AG20443 (cell line): ENCODE results near the gene EPC2.

ENCODE experiments used
- DNase-seq: peaks from one replicate; pipeline ENCODE4 v3.0.0; 2012; ENCODE audit warnings: low spot score, mixed read lengths

The EPC2 gene, protein sequence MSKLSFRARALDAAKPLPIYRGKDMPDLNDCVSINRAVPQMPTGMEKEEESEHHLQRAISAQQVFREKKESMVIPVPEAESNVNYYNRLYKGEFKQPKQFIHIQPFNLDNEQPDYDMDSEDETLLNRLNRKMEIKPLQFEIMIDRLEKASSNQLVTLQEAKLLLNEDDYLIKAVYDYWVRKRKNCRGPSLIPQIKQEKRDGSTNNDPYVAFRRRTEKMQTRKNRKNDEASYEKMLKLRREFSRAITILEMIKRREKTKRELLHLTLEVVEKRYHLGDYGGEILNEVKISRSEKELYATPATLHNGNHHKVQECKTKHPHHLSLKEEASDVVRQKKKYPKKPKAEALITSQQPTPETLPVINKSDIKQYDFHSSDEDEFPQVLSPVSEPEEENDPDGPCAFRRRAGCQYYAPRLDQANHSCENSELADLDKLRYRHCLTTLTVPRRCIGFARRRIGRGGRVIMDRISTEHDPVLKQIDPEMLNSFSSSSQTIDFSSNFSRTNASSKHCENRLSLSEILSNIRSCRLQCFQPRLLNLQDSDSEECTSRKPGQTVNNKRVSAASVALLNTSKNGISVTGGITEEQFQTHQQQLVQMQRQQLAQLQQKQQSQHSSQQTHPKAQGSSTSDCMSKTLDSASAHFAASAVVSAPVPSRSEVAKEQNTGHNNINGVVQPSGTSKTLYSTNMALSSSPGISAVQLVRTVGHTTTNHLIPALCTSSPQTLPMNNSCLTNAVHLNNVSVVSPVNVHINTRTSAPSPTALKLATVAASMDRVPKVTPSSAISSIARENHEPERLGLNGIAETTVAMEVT

GRCh38 chr2:148643998-148644882, at the start of gene EPC2:
TSS of gene EPC2 (plus strand) at chr2:148644751. CDS start at chr2:148645018, 267 bp downstream.
- peak; percentile 93 for DNase-seq

- no peak for DNase-seq
These were observed 48.5 kb upstream of the EPC2 start for GRCh38 chr2:148596018-148596417.

DNA sequence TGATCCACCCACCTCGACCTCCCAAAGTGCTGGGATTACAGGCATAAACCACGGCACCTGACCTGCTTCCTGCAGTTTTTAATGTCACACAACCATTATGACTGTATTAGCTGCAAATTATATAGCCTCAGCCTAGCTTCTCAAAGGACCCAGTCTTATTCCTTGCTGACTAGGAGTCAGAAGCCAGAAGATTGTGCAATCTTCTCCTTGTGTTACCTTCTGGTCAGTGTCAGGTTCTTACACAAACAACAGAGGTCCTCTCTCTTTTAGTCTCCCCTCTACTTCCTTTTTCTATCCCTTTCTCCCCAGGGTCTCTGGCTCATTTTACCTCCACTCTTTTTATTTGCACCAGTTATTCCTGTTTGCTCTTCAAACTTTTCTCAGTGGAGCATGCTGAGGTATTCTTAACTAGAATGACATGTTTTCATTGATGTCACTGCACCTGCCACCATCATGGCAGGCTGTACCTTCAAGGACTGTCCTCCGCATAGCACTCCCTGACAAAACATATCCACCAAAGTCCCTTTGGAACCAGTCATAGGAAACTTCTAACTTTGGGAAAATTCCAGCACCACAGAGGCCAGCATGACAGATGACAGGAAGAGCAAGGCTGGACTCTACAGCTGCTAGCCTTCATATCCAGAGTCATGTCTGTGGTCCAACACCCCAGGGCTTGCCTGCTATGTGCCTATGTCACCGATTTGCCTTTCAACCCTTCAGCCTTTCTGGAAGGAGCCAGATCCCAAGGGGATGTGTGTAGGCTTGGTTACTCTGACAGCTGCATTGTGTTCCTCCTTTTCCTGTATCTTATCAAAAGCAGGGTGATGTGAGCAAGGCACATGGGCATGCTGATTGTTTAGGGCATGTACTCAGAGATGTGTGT, 45.2 kb upstream of the EPC2 start:
- no peak for DNase-seq

GRCh38 chr2:148602885-148603561, 41.5 kb upstream of the EPC2 start:
- no peak for DNase-seq

GRCh38 chr2:148603562-148603920, 41.0 kb upstream of the EPC2 start:
- DNase-seq: no peak

DNA sequence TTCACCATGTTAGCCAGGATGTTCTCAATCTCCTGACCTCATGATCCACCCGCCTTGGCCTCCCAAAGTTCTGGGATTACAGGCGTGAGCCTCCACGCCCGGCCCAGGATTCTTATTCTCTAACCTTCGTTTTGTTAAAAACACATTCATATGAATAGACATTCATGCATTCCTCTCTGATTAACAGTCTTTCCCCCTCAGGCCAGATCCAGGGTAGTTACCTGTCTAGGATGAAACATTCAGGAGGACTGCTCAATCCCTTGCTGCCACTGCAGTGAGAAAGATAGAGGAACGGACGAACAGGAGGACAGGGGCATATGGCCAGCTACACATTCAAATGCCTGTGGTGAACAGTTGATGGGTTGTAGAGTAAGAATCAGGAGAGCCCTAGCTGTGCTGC, 39.6 kb upstream of the EPC2 start:
- DNase-seq: no peak

GRCh38 chr2:148607566-148607965, 37.0 kb upstream of the EPC2 start:
- no peak for DNase-seq

DNA sequence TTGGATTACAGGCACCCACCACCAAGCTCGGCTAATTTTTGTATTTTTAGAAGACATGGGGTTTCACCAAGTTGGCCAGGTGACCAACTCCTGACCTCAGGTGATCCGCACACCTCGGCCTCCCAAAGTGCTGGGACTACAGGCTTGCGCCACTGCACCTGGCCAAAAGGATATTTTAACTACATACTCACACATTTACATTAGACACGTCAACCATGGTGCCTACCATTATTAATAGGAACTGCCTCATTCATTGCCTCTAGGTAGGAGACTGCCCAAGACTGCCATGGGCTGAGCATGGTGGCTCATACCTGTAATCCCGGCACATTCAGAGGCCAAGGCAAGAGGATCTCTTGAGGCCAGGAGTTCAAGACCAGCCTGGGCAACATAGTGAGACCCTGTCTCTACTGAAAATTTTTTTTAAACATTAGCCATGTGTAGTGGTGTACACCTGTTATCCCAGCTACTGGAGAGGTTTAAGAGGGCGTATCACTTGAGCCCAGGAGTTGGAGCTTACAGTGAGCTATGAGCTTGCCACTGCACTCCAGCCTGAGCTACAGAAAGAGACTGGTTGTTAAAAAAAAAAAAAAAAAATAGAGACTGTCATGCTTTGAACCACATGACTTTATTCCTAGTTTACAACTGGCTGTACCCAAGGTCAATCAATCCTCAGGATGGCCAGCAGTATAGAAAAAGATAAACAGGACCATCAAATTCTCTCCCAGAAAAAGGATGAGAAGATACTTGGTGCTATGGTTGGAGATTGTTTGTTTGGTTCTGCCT, 31.1 kb upstream of the EPC2 start:
- no peak for DNase-seq

- DNase-seq: no peak
These were observed 30.6 kb upstream of the EPC2 start for GRCh38 chr2:148614014-148614321.

- DNase-seq: peak; percentile 32
These were observed 30.1 kb upstream of the EPC2 start for GRCh38 chr2:148614322-148615049.

DNA sequence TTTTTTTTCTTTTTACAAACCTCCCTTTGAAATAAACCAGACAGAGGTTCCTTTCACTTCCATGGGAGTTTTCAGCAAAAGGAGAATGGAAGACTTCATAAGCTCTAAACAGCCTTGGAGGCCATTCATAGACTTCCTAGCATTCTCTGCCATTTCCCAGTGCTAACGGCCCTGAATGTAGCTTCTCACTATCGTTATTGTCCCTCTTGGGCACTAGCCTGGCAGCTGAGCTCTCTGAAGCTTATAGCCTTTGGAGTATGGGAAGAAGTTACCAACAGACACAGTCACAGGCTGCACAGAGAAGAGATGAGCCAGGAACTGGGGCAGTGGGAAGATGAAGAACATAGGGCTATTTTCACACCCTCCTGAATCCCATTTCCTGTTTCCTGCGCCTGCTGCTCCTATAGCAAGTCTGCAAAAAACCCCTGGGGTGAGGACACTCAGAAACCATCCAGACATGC, 29.1 kb upstream of the EPC2 start:
- DNase-seq: no peak

DNA sequence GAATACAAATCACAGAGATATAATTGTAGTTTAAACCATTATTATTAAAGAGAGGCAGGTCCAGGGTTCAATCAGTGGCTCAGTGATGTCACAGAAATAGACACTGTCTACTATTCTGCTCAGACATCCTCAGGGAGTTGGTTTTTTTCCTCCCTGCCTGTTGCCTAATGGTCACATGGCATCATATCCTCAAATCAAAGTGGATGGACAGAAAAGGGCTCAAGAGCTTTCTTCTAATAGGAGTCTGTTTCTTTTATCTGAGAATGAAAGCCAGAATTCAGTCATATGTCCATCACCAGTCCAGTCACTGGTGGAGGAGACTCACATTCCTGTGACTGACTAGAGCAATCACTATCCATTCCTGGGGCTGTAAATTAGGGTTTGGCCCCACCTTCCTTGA, 27.9 kb upstream of the EPC2 start:
- DNase-seq: no peak

- no peak for DNase-seq
These were observed 27.3 kb upstream of the EPC2 start for GRCh38 chr2:148617219-148617618.

DNA sequence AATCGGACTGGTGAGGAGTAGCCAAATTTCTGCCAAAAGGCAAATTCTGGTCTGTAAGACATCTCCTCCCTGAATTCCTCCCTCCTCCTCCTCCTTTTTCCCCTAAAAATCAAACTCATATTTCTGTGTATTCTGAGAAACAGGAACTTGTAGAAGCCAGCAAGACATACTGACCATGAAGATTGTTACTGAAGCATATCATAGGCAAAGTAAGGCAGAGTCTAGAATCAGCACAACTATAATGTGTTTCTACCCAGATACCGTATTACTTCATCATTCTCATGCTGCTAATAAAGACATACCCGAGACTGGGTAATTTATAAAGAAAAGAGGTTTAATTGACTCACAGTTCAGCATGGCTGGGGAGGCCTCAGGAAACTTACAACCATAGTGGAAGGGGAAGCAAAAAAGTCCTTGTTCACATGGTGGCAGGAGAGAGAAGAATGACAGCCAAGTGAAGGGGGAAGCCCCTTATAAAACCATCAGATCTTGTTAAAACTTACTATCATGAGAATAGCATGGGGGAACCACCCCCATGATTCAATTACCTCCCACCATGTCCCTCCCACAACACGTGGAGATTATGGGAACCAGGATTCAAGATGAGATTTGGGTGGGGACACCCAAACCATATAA, 24.9 kb upstream of the EPC2 start:
- DNase-seq: no peak

DNA sequence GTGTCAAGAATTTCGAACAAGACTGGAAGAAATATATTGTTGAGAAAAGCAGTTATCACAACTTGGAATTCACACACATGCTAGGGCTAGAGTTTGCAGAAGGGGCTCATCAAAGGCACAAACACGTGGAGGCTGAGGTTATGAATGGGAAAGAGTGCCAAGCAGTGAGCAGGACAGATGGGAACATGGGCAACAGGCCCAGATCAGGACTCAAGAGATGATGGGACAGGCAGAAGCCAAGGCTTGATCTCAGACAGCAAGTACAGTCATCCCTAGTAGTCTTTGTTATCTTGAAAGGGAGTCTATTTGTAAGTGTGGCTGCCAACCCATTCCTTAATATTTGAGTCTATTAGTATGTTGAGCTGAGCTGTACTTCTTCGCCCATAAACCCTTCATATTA, 22.2 kb upstream of the EPC2 start:
- DNase-seq: no peak

GRCh38 chr2:148623086-148623485, 21.5 kb upstream of the EPC2 start:
- no peak for DNase-seq

DNA sequence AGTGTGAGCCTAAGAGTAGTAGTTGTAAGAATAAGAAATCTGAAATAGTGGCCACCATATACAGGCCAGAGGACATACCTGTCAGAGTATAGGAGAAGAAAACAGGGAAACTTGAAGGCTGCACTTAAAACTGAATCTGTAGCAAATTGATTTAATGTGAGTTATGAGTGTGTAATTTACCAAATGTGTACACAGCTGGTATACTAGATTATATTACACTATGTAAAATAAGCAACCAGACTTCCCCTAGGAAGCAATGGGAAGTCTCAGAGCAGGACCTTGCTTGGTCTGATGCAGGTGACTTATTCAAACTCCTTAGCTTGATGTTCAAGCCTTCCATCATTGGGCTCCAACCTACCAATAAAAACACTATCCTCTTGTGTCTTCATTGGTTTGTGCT, 17.3 kb upstream of the EPC2 start:
- DNase-seq: no peak

GRCh38 chr2:148634749-148635148, 9.8 kb upstream of the EPC2 start:
- DNase-seq: no peak

GRCh38 chr2:148638543-148638942, 6.0 kb upstream of the EPC2 start:
- DNase-seq: no peak
